GM11168 (cell line): ENCODE measurements around the gene CNTN6.
"Not testable (repeated sequence)": the region's sequence is repeated elsewhere in the genome, so short reads cannot be mapped to it uniquely, and the experiment has no call there.

Experiments
- in situ Hi-C: fragments of 300-500 bp; cut with MboI; formaldehyde crosslinking; loops from one replicate; pipeline ENCODE4 v1.12.0; 2022; ENCODE audit warnings: low sequenced_read_pairs; ENCODE audit not compliant: unreplicated experiment

CNTN6 gene

DNA sequence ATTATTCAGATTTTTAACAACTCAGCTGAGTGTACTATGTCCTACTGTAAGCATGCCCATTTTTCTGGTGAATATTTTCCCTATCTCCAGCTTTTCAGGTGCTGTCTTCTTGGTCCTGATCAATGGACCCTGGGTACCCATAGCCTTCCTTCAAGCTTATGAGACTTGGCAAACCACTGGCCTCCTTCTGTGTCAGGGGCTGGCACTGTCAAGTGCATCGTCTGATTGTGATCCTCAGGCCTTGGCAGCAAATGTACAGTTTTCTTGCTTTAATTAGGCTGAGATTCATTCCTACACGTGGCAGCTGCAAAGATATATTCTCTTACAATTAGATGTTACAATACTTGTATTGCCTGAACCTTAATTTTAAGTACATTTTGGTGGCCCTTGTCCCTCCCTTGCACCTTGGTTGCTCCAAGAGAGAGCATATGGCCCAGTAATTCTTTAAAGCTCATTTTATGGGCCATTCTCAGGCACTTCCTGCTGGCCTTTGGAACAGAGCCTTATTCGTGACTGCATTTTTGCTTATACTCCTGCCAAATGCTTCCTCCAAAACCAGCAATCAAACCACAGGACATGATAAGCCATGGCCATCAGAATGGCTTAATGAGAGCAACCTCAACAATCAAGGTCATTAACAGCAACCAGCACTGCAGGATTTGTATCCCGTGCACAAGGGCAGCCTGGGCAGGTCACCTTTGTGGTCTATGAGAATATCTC is 179.9 kb downstream of the CNTN6 start:
- in situ Hi-C loops: no loop called here

- in situ Hi-C loops: no loop called here
Observed at GRCh38 chr3:1275495-1275894, 182.7 kb downstream of the CNTN6 start.

GRCh38 chr3:1287815-1288214 is 195.0 kb downstream of the CNTN6 start:
- in situ Hi-C loops: no loop called here

DNA sequence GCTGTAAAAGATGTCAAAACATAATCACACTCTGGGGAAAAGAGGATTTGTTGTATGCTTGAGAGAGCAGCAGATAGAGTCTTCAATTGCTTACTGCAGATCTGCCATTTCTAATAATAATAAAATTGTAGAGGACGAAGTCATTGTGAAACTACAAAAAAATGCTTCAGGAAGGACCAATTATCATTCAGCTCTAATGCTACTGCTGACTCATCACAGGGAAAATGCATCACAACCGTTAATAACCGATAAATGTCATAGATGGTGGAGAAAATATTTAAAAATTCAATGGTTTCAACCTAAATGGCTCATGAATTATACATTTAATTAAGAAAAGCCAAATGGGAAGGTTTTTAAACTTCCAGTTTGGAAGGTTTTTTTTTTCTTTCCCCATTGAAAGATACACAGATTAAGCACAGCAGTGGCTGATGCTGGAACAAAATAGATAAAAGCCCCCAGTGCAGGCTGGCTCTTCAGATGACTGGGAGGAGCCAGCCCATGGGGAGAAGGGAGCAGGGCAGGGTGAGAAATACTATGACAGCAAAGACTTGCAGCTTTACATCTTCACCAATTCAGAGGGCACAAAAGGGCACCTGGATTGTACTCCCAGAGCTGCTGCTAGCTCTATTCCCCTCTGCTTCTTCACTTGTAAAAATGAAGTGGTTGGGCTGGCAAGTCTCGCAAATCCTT is 196.1 kb downstream of the CNTN6 start:
- in situ Hi-C loops: no loop called here

- in situ Hi-C loops: no loop called here
Observed at GRCh38 chr3:1292571-1293071, 199.8 kb downstream of the CNTN6 start.

GRCh38 chr3:1294586-1294985 is 201.8 kb downstream of the CNTN6 start:
- in situ Hi-C loops: no loop called here

DNA sequence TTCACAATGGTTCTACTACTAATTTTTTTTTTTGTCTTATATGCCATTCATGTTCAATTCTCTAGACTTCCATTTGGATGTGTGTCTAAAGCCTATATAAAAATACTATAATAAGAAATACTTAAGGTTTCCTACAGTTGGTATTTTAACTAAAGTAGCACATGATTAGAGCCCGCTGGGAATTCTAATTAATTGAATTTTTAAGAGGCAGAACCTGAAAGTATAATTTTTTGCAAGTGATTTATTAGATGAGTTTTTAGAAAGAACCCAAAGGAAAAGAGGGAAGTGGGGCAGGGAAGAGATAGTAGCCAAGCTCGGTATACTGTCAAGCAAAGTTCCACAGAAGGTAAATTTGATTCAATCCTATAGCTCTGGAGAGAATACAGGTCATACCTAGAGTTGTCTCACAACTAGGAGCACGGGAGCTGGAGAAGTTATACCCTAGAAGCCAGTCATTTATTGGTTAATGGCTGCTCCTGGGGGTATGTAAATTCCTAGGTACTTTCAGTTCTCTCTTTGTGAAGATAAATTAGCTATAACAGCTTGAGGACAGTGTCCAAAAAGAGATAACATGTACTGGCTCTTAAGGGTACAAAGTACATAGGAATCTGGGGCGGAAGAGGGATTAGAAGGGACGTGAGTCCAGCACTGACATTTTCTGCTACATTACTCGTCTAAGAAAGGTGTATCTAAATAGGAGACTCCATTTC is 225.6 kb downstream of the CNTN6 start:
- in situ Hi-C loops: no loop called here

GRCh38 chr3:1326546-1326945 is 233.7 kb downstream of the CNTN6 start:
- in situ Hi-C loops: no loop called here

DNA sequence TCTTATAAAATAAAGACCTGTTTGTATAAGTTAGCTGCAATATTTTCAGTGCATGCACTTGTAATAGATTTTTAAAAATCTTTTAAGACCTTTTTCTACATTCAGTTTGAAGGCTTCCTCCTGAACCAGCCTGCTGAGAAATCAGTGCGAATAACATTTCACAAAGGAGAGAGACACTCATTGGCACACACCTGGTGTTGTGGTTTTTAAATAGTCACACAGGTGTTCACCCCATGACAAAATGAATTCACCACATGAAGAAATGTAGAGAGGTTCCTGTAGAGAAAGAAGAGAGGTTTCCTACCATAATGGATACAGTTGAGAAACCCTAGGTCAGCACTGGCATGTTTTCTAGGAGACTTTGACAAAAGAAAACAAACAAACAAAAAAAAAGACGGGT is 237.3 kb downstream of the CNTN6 start:
- in situ Hi-C loops: no loop called here

DNA sequence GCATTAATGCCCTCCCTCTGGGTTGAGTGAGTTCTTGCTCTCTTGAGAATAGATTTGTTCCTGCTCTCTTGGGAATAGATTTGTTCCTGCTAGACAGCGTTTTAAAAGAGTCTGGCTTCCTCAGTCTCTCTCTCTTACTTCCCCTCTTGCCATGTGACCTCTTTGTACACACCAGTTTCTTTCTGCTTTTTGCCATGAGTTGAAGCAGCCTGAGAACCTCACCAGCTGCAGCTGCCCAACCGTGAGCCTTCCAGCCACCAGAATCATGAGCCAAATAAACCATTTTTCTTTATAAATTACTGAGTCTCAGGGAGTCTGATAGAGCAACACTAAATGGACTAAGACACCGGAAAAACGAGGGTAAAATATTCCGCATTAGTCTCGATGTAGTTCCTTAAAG is 253.6 kb downstream of the CNTN6 start:
- in situ Hi-C loops: no loop called here

- in situ Hi-C loops: no loop called here
Observed at GRCh38 chr3:1348547-1348946, 255.7 kb downstream of the CNTN6 start.

GRCh38 chr3:1350885-1351284 is 258.1 kb downstream of the CNTN6 start:
- in situ Hi-C loops: no loop called here

DNA sequence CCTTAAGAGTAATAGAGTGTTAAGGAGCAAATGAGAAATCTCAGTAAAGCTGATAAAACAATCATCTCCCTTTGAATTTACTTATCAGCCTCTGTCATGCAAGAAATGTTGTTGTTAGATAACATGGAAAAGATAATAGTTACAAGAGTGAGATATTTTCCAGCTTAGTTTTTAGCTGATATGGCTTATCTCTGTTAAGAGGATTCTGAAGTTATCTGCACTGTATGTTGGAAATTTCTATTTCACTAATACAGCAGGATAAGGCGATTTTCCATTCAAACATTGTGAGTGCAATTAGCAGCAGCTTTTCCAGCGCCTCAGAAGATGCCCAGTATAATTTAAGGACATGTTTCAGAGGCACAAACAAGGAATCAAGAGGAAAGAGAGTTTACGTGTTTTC is 262.9 kb downstream of the CNTN6 start:
- in situ Hi-C loops: no loop called here

DNA sequence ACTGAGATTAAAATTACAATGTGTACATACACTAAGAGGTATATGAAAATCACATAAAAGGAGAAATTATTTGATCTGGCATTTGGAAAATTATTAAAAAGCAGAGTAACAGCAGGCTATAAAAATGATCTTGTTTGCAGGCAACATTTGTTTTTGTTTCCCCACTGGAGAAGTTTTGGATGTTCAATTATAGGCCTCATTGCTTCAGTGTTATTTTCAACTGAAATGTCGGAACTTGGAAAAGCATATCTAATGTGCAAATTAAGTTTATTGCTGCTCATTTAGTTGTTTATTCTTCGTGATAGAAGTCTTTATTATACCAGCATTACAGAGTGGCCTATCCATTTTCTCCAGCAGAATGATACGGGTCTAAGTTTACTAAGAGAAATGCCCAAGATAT is 263.3 kb downstream of the CNTN6 start:
- in situ Hi-C loops: no loop called here

DNA sequence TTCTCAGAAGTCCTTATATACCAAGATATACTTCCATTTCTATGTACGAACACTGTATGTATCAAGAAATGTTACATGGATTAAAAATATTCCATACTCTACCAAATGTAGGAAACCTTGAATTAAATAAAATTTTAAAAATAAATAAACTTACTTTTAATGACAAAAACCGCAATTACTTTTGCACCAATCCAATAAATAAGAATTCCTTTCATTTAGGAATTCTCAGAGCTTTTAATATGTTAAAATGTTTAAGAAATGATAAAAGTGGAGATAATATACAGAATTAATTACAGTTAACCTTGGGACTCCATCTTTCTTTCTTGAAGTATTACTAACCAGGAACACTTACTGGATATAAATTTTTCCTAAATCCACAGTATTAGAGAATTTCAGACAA is 272.7 kb downstream of the CNTN6 start:
- in situ Hi-C loops: no loop called here

DNA sequence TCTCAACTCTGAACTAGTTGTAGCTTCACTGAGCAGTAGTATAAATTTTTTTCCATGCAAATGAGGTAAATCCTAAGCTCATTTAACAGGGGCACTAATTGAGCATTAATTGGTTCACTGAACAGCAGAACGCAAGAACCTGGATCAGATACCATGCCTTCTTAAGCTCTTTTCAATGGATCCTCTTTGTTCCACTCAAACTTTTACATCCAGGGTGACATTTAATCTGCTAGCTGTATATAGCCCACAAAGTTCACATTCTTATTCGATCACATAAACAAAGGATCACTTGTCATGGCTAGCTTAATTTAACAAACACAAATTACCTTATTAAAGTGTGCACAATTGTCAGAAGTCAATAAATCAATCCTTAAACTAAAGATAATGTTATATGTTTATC is 281.6 kb downstream of the CNTN6 start:
- in situ Hi-C loops: no loop called here

DNA sequence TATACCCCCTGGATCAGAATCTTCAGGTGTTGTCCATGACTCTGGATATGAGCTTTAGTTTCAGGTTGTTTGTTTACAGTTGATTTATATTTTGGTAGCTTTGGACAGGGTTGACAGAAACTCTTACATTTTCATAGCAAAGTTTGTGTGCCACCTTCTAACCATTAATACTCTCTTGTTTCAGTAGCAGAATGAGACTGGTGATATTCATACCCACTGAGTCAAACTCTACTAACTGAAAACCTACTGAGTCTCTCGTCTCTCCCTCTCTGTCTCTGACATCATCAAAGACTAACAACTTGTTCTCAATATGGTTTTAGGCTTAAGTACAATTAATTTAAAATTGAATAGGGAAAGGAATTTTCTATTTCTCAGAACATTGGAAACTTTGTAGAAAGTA is 282.3 kb downstream of the CNTN6 start:
- in situ Hi-C loops: no loop called here

DNA sequence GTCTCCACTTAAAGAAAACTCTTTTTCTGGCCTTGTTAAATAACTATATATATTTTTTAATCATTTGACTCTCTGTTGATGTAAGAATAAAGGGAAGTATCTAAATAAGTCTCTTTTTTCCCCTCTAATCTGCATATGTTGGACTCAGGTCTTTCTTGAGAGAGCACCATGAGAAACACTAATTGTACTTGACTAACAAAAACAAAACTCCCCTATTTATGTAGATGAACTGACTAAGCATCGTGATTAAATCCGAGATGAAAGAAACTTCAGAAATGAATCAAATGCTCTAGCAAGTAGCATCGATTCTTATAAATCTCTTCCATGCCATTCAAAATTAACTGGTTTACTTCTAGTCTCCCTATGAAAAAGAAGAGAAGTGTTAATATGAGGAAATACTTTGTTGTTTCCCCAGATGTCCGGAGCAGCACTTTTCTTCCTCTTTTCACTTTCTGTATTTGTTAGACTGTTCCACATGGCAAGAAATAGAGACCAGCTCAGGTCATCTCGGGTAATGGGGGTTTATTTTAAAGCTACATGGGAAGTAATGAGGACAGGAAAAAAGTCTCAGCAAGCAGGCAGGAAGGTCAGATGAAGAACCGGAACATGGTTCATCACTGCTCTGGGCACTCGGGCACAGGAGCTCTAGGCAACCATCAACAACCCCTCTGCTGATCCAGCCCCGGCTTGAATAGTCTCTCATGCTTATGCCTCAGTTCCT is 288.3 kb downstream of the CNTN6 start:
- in situ Hi-C loops: no loop called here

DNA sequence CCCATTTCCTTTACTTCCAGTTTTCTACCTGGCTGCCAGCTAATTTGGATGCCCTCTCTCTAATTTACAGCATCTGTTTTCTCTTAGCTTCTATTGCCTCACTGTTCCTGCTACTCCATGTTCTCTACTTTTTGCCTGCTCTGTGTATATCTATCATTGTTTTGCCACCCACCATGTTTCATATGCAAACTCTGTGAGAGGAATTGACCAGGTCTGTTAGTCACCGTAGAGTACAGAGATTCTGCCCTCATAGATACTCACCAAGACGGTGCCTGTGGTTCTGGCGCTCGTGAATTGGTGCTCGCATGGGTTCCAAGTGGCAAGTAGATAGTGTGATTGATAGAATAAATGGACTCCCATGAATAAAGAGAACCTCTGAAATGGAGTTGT is 288.8 kb downstream of the CNTN6 start:
- in situ Hi-C loops: no loop called here

DNA sequence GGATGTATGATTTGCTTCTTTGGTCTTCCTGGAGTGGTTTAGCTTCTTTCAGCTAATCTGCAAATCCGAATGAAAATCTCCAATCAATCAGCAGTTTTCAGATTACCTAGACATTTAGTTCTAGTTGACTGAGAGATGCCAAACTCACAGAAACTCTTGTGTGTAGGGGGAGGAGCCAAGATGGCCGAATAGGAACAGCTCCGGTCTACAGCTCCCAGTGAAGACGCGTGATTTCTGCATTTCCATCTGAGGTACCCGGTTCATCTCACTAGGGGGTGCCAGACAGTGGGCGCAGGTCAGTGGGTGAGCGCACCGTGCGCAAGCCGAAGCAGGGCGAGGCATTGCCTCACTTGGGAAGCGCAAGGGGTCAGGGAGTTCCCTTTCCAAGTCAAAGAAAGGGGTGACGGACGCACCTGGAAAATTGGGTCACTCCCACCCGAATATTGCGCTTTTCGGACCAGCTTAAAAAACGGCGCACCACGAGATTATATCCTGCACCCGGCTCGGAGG is 294.6 kb downstream of the CNTN6 start:
- in situ Hi-C loops: not testable (repeated sequence)
